Immature natural killer cell (primary cell): ENCODE data around the gene SRI. TPM values are rescaled to one million over a fixed set of nuclear protein-coding genes. Genes with fewer than 3 reads are reported as not detected.

Experiments used
- polyA plus RNA-seq, 3 donors: library from polyadenylated mRNA; unstranded; fragments of 300-500 nt; fragmentation: Illumina TruSeq; gene quantifications; one replicate each; pipeline ENCODE4 v1.2.3, GENCODE V29; 2021

Gene SRI
- polyA plus RNA-seq, 3 donors from 2014 or later, result 234 to 331 (median 297) TPM

Other genes with a start within 250 kb of the SRI start
- not detected for gene STEAP4, start 86.9 kb upstream of the SRI start, polyA plus RNA-seq